Thyroid gland (tissue), 4 donors: ENCODE measurements around the gene TTLL8. TPM values are rescaled to one million over a fixed set of nuclear protein-coding genes. Genes with fewer than 3 reads are reported as not detected.

Experiments
- DNase-seq, 2 donors: peaks; one replicate each; pipeline ENCODE4 v3.0.0-alpha.2; 2019
- H3K27ac ChIP-seq, 3 donors: fragments of 200-600 bp; sonication (generic); 1 replicate in 2 of 3; 2 replicates in 1 of 3; pipeline ENCODE4 v1.5.1; 2016 to 2019; ENCODE audit warnings: mild to moderate bottlenecking in 1 of 3, moderate library complexity in 1 of 3
- H3K27me3 ChIP-seq: fragments of 200-600 bp; sonication (generic); one replicate; pipeline ENCODE4 v1.5.1; 2019
- H3K36me3 ChIP-seq, 2 donors: fragments of 200-600 bp; sonication (generic); one replicate each; pipeline ENCODE4 v1.5.1; 2016 to 2019
- H3K4me1 ChIP-seq, 2 donors: fragments of 200-600 bp; sonication (generic); one replicate each; pipeline ENCODE4 v1.5.1; 2017 to 2019
- H3K4me3 ChIP-seq, 3 donors: fragments of 200-600 bp; sonication (generic); replicated peaks in 1 of 3; 1 replicate in 2 of 3; 2 replicates in 1 of 3; pipeline ENCODE4 v1.5.1; 2016; ENCODE audit warnings: mild to moderate bottlenecking in 1 of 3
- H3K9me3 ChIP-seq: fragments of 200-600 bp; sonication (generic); one replicate; pipeline ENCODE4 v1.5.1; 2017
- CTCF ChIP-seq, 6 experiments: fragments of 200-600 bp in 3 of 6; fragments of 450-650 bp in 3 of 6; sonication (generic) in 3 of 6; IDR thresholded peaks; one replicate each; pipeline ENCODE4 v1.5.1; 2016 to 2019; ENCODE audit warnings: antibody characterized with exemption in 6 of 6, mild to moderate bottlenecking in 2 of 6, inconsistent platforms in 1 of 6, moderate library complexity in 1 of 6
- POLR2A ChIP-seq, 2 donors: fragments of 450-650 bp; IDR thresholded peaks; one replicate each; pipeline ENCODE4 v1.6.1; 2017; ENCODE audit warnings: antibody characterized with exemption in 2 of 2, mild to moderate bottlenecking in 2 of 2, moderate library complexity in 1 of 2
- WGBS, 2 donors: methylation state at CpG; one replicate each; pipeline ENCODE4 v1.1.5; 2017; 5-methylcytosine and 5-hydroxymethylcytosine counted together
- intact Hi-C: fragments of 100-400 bp; cut with DNase I; formaldehyde crosslinking; loops from one replicate; pipeline ENCODE4 v1.15.1; 2023
- total RNA-seq, 4 donors: library from RNA; depleted of rRNA; stranded (reverse); fragments of >200 nt; gene quantifications; one replicate each; pipeline ENCODE4 v1.2.3, GENCODE V29; 2016

Gene TTLL8
- total RNA-seq, 4 donors from 2014 or later = not detected

- Histone ChIP-seq H3K36me3 (no peaks in the 10 kb centered on the region), H3K4me3 (no peak overlapping the region), H3K27me3 (peaks cover 18% of the 10 kb centered on the region), H3K27ac (no peak overlapping the region), H3K9me3 (no peaks in the 10 kb centered on the region), H3K4me1 (peaks cover 0 to 9% of the 10 kb centered on the region in 2 donors)
- DNase-seq = no peak
- no peak for TF ChIP-seq CTCF (IDR thresholded peaks at IDR 0.05)
- no peak for TF ChIP-seq POLR2A (IDR thresholded peaks at IDR 0.05)
- WGBS, 2 donors = 71 to 79% methylated on average over 7 to 21 of the region's 21 CpGs
- intact Hi-C loops = no loop called here
Measured at GRCh38 chr22:50016988-50017700, 41.0 kb downstream of the TTLL8 start.

DNA sequence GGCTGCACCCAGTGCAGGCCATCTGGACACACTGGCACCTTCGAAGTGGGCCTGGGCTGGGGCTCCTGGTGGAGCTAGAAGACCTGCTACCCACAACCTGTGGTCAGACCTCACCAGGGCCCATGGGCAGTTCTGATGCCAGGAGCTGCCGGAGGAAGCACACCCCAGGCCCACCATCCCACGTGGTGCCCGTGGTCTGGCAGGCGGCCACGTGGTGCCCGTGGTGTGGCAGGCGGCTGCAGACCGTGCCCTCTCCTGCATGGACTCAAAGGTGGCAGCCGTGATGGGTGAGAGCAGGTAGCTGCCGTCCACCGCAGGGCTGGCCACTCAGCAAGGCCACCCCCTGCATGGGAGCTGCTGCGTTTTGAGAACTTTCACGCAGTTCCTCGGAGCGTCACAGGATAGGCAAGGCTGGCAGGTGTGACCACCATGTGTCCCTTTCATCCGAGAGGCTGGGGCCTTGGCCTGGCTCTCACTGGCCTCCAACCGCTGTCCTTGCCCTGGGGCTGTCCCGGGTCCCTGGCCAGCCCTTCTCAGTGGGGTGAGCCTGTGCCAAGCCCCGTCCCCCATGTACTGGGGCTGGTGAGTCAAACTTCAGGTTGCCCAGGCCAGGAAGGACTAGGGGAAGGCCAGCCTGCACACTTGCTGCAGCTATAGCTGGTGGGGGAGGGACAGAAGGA lies 41.6 kb downstream of the TTLL8 start:
- DNase-seq = no peak
- WGBS, 2 donors = 72 to 100% methylated on average over 1 to 6 of the region's 20 CpGs
- intact Hi-C loops = no loop called here
- Histone ChIP-seq H3K4me3 (no peak overlapping the region), H3K27me3 (peaks cover 20% of the 10 kb centered on the region), H3K4me1 (peaks cover 0 to 9% of the 10 kb centered on the region in 2 donors), H3K9me3 (no peaks in the 10 kb centered on the region), H3K27ac (no peak overlapping the region), H3K36me3 (no peaks in the 10 kb centered on the region)
- no peak for TF ChIP-seq POLR2A (IDR thresholded peaks at IDR 0.05)
- no peak for TF ChIP-seq CTCF (IDR thresholded peaks at IDR 0.05)

- DNase-seq = no peak
- TF ChIP-seq POLR2A (IDR thresholded peaks at IDR 0.05) (no peak), CTCF (IDR thresholded peaks at IDR 0.05) (no peak)
- intact Hi-C loops = no loop called here
- Histone ChIP-seq H3K4me3 (no peak overlapping the region), H3K36me3 (no peaks in the 10 kb centered on the region), H3K9me3 (no peaks in the 10 kb centered on the region), H3K27me3 (peaks cover 28% of the 10 kb centered on the region), H3K4me1 (peaks cover 0 to 16% of the 10 kb centered on the region in 2 donors), H3K27ac (no peak overlapping the region)
- WGBS, 2 donors = 61 to 80% methylated on average over 1 to 8 of the region's 30 CpGs
Measured at GRCh38 chr22:50015451-50016307, 42.4 kb downstream of the TTLL8 start.

DNA sequence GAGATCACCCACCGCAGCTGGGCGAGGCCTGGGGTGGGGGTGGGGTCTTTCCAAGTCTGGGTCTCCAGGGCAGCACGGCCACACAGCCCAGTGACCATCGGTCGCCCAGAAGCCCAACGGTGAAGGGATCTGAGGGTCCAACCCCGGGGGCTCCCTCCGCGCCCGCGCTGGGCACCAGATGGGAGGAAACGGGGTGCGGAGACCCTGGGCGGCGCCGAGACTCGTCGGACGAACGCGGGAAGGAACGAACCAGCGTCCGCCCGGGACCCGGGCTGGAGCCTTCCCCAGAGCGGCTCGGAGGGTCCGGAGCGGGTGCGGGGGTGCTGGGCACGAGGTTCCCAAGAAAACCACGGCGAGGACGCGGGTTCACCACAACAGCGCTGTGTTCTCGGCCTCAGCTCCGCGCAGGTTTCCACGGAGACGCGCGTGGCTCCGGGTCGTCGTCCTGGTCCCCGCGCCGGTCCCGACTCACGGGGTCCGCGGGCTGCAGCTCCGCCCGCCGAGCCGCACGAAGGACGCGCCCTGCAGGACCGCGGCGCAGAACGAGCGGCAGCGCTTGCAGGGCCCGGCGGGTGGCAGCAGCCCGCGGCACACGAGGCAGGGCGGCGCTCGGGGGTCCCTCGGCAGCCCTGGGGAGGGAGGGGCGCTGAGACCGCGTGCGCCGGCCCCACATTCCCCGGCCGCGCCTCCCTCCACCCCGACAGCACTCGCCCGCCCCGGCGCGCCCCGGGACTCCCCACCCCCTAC lies 43.3 kb downstream of the TTLL8 start:
- 2 to 4% methylated on average over 13 to 28 of the region's 91 CpGs for WGBS, 2 donors
- Histone ChIP-seq H3K4me1 (peaks cover 0 to 19% of the 10 kb centered on the region in 2 donors), H3K4me3 (no peak overlapping the region), H3K36me3 (no peaks in the 10 kb centered on the region), H3K27ac (no peak overlapping the region), H3K9me3 (no peaks in the 10 kb centered on the region), H3K27me3 (peaks cover 34% of the 10 kb centered on the region)
- no peak for TF ChIP-seq POLR2A (IDR thresholded peaks at IDR 0.05)
- TF ChIP-seq CTCF (IDR thresholded peaks at IDR 0.05) = no peak
- DNase-seq = no peak
- intact Hi-C loops = no loop called here
